T-helper 1 cell treated with Interleukin-12 subunit alpha and Interleukin-12 subunit beta and Interleukin-4 antibody, amounts not matched to agents 30 μg/mL and 1 μg/mL, for 36 hours (primary cell): Measurements from ENCODE around the gene PIERCE2.

Source experiments
- H3K27ac Mint-ChIP-seq: one replicate; pipeline ENCODE4 v1.8.0; 2021; ENCODE audit warnings: mild to moderate bottlenecking, mixed read lengths
- H3K27me3 Mint-ChIP-seq: one replicate; pipeline ENCODE4 v1.8.0; 2021; ENCODE audit warnings: low read depth, mixed read lengths
- H3K36me3 Mint-ChIP-seq: one replicate; pipeline ENCODE4 v1.8.0; 2021; ENCODE audit warnings: low read depth, mixed read lengths
- H3K4me1 Mint-ChIP-seq: one replicate; pipeline ENCODE4 v1.8.0; 2021; ENCODE audit warnings: low read depth, mixed read lengths
- H3K4me3 Mint-ChIP-seq: one replicate; pipeline ENCODE4 v1.8.0; 2021; ENCODE audit warnings: mild to moderate bottlenecking, moderate library complexity, mixed read lengths
- H3K9me3 Mint-ChIP-seq: one replicate; pipeline ENCODE4 v1.8.0; 2021; ENCODE audit warnings: mixed read lengths

Gene PIERCE2

DNA sequence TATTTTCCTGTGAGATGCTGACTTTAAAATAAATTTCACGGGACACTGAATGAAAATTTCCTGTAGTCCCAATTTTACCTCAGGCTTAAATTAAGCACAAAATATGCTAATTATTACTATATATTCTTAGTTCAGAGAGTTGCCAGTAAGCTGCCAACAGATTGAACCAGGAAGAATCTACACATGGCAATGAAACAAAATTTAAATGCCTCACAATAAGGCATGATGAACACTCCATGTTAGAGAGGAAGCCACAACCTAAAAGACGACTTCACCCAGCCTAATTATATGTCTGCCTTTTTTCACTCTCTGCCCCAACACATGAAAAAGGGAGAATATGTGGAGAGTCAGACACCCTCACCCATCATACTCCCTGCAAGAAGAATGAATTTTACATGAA, 60.0 kb downstream of the PIERCE2 start:
- H3K9me3 Mint-ChIP-seq = no peaks in the 10 kb centered on the region
- H3K4me1 Mint-ChIP-seq = no peaks in the 10 kb centered on the region
- peaks cover 4% of the 10 kb centered on the region for H3K27me3 Mint-ChIP-seq
- H3K36me3 Mint-ChIP-seq = no peaks in the 10 kb centered on the region
- no peak overlapping the region for H3K4me3 Mint-ChIP-seq
- H3K27ac Mint-ChIP-seq = no peak overlapping the region
